HepG2 (cell line): ENCODE measurements around the gene C5orf58.

Experiments
- CHD4 ChIP-seq: fragments of 200-600 bp; sonication (generic); IDR thresholded peaks from 2 replicates; pipeline ENCODE4 v1.7.0; 2017; ENCODE audit warnings: mild to moderate bottlenecking, low read length, borderline replicate concordance
- EEA1 ChIP-seq: sonication (generic); formaldehyde crosslinking; IDR thresholded peaks from 2 replicates; pipeline ENCODE4 v1.5.1; 2020; ENCODE audit warnings: mild to moderate bottlenecking, missing genetic modification reagents, borderline replicate concordance
- GABPA ChIP-seq, 2 experiments: IDR thresholded peaks; 2 replicates each; pipeline ENCODE4 v1.6.1; 2011 to 2016; ENCODE audit warnings: low read depth in 2 of 2, low read length in 1 of 2, missing biosample characterization in 1 of 2, missing genetic modification characterization in 1 of 2
- JUN ChIP-seq: sonication (generic); formaldehyde crosslinking; IDR thresholded peaks from 2 replicates; pipeline ENCODE4 v1.4.0; 2020; ENCODE audit warnings: mild to moderate bottlenecking, missing genetic modification reagents
- NONO ChIP-seq, 2 experiments: fragments of 450-650 bp in 1 of 2; sonication (generic) in 1 of 2; formaldehyde crosslinking in 1 of 2; IDR thresholded peaks in 1 of 2; conservative IDR thresholded peaks in 1 of 2; 2 replicates each; pipeline versions ENCODE4 v1.6.1 to v1.8.0; 2017 to 2022; ENCODE audit warnings: mild to moderate bottlenecking in 1 of 2, missing genetic modification reagents in 1 of 2, moderate library complexity in 1 of 2
- POLR2A ChIP-seq, 2 experiments: IDR thresholded peaks; 2 replicates each; pipeline ENCODE4 v1.6.1; 2011; ENCODE audit warnings: low read depth in 2 of 2, low read length in 2 of 2, mild to moderate bottlenecking in 1 of 2, moderate library complexity in 1 of 2; ENCODE audit not compliant: insufficient read depth in 1 of 2
- ZNF790 ChIP-seq: sonication (generic); formaldehyde crosslinking; IDR thresholded peaks from 2 replicates; pipeline ENCODE4 v1.8.0; 2022; ENCODE audit warnings: missing genetic modification reagents, mild to moderate bottlenecking, borderline replicate concordance

GRCh38 chr5:170276140-170276539 is 43.4 kb downstream of the C5orf58 start:
- TF ChIP-seq GABPA (IDR thresholded peaks at IDR 0.05; ENCODE audit: low read depth, low read length) (no peak), GABPA (CRISPR knock-in tag; IDR thresholded peaks at IDR 0.05; ENCODE audit: low read depth) (no peak), POLR2A (IDR thresholded peaks at IDR 0.05; ENCODE audit: insufficient read depth in 1 of 2, low read depth in 2 of 2, low read length in 2 of 2) (no peak), EEA1 (CRISPR knock-in tag) (no peak), ZNF790 (CRISPR knock-in tag) (no peak), JUN (CRISPR knock-in tag) (no peak), CHD4 (no peak), NONO (IDR thresholded peaks at IDR 0.05) (no peak), NONO (CRISPR knock-in tag; conservative IDR thresholded peaks at IDR 0.05) (no peak)
